SH-SY5Y (cell line): ENCODE measurements around the gene PGBD5.

Source experiments
- GATA2 ChIP-seq: IDR thresholded peaks from 2 replicates; pipeline ENCODE4 v1.6.1; 2011; ENCODE audit warnings: mild to moderate bottlenecking, low read depth, low read length
- GATA3 ChIP-seq: IDR thresholded peaks from 2 replicates; pipeline ENCODE4 v1.6.1; 2011; ENCODE audit warnings: low read depth, mild to moderate bottlenecking, low read length, moderate library complexity

Gene PGBD5

DNA sequence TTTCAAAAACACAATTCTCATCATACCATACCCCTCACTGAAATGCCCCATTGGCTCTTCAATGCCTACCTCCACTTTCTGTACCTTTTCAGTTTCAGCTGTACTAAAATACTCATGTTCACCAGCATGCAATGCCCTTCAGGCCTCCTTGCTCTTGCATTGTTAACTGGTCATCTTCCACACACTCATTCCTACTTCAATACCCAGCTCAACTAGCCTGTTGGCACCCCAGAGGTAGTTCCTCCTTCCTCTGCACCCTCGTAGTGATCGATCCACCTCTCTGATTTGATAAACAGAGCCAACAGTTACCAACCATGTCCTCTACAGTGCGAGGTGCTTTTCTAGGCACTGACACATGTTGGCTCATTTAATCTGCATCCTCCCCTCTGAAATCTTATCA, 46.7 kb downstream of the PGBD5 start:
- TF ChIP-seq GATA2 (no peak), GATA3 (no peak)

DNA sequence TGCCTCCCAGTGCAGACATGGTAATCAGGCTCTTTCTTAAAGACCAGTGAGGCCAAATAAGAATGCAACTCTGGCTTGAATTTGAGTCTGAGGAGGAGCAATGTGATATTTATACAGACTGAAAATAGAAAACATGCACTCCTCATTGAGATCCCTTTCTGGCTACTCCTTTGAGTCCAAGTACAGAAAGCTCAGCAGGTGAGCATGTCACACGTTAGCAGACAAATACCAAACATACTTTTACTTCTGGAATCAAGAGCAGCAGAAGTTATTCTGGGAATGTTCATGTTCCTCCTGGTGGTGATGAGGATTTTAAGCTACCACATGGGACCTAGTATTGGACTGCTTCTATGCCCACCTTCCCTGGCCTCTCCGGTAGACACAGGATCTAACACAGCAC, 48.3 kb downstream of the PGBD5 start:
- TF ChIP-seq GATA2 = no peak

DNA sequence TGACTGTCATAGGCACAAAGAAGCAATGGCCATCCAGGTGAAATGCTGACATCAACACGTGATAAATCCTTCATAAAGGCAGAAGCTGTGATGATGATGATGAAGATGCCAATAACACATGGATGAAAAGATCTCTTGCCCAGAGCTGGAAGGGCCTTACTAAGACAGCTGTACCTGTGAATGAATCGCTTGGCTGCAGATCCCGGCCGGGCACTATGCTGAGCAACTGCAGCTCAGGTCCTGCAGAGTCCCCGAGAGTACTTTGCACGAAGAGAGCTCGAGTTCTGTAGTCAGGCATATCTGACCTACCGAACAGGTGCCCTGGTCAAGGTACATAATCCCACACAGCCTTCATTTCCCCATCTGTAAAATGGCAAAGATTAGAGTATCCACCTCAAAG, 48.8 kb downstream of the PGBD5 start:
- TF ChIP-seq GATA2 = no peak
- TF ChIP-seq GATA3 = no peak

DNA sequence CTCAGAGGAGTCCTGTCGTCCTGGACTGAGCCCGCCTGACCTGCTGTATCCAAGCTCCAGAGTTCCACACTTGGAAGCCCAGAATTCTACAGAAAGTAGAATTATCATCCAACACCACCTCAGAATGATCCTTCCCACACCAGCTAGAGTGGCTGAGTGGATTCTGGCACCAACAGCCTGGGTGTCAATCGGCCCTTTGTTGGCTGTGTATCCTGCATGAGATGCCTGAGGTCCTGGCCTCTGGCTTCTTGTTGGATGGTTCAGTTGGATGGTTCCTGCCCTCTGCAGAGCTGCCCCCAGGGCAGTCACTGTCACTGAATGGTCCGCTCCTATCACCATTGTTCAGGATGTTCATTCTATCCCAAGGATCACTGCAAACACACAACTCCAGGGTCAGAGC, 49.8 kb downstream of the PGBD5 start:
- TF ChIP-seq GATA3 (no peak), GATA2 (no peak)

DNA sequence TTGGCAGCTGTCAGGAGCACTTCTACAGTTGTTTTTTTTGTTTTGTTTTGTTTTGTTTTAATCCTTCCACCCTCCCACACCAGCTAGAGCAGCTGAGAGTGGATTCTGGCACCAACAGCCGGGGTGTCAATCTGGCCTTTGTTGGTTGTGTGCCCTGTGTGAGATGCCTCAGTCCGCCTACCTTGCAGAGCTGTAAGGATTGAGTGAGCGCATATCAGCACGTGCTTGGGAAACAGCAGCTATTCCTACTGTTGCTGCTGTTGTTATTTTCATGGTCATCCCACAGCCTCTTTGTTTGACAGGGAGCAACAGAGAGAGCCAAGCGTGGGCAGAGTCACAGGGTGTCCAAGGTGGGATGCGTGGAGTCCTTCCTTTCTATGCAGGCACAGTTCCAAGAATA, 50.4 kb downstream of the PGBD5 start:
- TF ChIP-seq GATA2 (no peak), GATA3 (no peak)

DNA sequence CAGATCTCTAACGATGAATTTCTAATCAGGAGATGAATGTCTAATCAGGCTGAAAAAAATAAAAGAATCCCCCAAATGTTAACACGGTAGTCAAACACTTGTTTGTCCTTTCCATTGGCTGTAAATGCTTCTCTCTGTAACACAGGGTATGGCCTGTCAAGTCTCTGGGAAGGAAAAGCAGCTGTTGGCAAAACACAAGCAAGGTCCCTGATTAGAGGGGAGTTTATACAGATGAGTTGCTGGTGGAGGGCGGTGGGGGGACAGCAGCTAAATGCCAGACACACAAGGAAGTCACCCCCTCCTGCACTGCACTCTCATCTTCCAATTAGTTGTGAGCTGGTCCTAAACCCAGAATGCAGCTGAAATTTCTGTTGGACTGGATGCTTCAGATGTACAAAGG, 51.0 kb downstream of the PGBD5 start:
- TF ChIP-seq GATA2 (no peak), GATA3 (no peak)

DNA sequence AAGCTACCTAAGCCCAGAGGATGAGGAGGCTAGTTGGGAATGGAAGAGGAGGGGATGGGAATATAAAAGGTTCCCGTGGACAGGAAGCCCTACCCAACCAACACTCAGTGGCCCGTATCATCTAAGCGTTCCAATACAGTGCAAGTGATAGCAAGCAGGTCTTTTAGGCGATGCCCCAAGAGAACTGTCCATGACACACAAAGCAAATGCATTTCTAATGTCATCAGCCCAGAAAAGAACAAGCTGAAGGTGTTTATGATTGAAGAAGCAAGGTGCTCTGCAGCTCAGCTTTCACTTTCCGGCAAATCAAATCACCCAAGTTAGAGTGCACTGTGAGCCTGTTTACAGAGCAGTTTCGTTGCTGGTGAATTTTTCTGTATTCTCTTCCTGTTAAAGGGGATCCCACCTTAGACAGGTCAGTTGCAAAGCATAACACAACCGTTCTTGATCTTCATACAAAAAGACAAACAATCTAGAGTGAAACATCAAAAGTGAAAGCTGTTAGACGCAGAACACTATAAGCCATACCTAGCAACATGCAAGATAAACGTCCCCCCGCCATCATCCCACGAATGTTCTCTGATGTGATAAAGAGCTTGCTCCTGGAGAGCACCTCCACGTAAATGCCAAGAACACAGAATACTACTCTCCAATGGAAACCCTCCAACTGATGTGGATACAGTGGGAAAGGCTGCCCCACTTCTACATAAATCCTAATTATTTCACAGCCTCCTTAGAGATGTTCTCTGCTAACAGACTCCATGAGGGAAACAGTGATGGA, 54.0 kb downstream of the PGBD5 start:
- TF ChIP-seq GATA3 (no peak), GATA2 (no peak)

DNA sequence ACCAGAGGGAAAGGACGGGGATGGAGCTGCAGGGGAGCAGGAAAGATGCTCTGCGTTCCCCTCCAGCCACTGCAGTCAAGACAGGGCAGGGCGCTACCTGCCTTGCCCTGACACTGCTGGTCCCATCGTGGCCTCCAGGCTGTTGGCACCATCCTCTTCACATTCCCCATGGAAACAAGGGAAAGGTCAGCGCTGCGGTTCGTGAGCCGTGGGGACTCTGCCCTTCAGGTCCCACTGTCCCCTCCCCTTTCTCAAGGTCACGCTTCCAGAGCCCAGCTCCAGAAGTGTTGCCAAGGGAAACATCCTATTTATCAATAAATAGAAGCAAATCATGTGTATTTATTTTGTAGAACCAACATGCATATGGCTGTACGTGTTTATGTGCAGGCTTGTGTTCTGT, 56.0 kb downstream of the PGBD5 start:
- TF ChIP-seq GATA2 (no peak), GATA3 (no peak)

DNA sequence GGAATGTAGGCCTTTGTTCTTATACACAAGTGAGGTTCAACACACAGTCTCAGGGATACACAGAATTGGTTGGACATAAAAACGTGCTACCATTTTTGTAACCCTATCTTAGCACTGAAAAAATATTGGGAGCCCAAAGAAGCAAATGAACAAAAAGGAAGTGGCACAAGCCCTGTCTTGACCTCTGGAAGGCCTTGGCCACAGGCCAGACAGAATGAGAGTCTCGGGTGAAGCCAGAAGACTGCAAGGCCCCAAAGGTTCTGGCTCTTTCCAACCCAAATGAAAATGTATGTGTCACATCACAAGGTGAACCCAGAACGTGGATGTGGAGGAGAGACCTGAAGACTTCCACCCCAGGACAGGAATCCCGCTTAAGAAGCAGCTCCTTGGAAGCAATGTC, 57.3 kb downstream of the PGBD5 start:
- no peak for TF ChIP-seq GATA3
- no peak for TF ChIP-seq GATA2

DNA sequence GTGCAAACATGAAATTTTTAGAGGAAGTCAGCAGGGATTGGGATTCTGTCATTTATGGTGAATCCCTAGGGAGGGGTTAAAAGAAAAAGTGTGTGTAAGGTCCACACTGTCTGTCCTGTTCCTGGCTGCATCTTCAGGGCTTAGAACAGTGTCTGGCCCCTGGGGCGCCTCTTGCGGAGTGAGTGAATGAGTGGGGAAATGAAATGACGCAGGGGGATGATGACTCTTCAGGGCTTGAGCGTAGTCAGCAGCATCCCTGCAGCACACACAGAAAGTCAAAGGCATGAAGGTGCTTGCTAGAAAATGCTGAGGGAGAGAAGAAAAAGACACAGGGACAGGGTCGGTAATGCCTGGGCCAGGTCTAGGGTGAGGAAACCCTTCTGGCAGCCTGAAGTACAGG, 57.8 kb downstream of the PGBD5 start:
- TF ChIP-seq GATA3 = no peak
- no peak for TF ChIP-seq GATA2

DNA sequence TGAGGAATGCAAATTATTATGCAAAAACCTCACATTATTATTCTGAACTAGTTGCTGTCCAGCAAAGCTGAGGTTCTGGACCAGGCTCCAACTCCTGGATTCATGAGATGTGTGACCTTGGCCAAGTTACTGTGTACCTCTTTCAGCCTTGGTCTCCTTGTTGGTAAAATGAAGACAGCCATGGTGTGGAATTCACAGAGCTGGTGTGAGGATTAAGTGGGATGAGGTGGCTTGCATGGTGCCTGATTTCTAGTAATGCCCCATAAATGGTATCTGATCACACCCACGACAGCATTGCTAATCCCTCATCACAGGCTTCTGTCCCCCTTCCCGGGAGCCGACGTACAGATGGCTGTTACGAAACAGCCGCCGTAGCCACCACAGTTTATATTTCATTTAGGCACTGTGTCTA, 59.6 kb downstream of the PGBD5 start:
- no peak for TF ChIP-seq GATA2
- TF ChIP-seq GATA3 = no peak

DNA sequence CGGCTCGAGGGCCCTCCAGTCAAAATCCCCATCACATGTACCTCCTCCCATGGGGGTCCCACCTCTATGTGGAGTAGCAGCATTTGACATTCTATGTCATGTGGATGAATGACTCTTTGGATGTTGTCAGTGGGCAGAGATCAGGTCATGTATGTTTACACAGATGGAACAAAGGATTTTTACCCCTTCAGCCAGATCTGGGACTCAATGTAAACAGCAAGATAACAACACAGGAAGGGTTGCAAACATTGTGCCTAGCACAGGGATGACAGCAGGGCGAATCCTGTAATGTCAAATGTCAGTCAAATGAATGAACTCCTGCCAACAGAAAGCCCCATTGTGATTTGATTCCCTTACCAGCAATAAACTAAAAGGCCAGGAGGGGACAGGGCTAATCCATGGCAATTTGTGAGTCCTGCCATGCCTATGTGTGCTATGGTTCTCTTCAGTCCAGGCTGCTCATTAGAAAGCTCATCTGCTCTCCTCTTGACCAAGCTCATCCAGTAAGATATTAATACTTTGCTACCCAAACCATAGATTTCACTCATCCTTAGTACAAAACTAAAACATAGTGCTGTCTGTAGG, 60.3 kb downstream of the PGBD5 start:
- no peak for TF ChIP-seq GATA2
- no peak for TF ChIP-seq GATA3

DNA sequence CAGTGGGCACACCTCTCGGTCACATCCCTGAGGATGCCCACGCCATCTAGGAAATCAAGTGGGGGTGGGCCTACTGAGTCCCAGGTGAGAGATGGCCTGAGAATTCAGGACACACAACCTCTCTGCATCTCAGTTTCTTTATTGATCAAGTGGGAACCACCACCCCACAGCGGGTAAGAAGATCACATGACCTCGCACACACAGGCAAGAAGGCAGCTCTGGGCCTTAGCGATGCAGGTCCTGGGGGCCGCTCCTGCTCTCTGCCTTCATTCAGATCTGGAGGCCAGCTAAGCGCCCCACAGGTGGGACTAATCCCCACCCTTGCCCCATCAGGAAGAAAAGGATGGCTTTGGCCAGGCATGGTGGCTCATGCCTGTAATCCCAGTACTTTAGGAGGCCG, 63.2 kb downstream of the PGBD5 start:
- TF ChIP-seq GATA3 (no peak), GATA2 (no peak)

DNA sequence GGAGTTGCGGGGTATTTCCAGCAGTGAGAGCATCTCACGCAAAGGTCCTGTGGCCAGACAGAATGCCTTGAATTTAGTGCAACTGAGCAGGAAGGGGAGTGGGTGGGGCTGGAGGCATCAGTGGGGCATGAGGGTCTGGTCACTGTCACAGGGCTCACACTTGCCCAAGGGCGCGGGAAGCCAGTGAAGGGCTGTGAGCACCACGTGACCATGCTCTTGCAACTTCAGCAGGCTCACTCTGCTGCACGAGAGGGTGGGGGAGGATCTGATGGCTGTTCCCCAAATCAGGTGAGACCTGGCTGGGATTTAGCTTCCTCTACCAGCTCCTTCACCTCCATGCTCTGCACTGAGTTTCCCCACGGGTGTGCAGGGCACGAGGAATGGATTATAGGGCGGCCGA, 64.2 kb downstream of the PGBD5 start:
- TF ChIP-seq GATA3 (no peak), GATA2 (no peak)

DNA sequence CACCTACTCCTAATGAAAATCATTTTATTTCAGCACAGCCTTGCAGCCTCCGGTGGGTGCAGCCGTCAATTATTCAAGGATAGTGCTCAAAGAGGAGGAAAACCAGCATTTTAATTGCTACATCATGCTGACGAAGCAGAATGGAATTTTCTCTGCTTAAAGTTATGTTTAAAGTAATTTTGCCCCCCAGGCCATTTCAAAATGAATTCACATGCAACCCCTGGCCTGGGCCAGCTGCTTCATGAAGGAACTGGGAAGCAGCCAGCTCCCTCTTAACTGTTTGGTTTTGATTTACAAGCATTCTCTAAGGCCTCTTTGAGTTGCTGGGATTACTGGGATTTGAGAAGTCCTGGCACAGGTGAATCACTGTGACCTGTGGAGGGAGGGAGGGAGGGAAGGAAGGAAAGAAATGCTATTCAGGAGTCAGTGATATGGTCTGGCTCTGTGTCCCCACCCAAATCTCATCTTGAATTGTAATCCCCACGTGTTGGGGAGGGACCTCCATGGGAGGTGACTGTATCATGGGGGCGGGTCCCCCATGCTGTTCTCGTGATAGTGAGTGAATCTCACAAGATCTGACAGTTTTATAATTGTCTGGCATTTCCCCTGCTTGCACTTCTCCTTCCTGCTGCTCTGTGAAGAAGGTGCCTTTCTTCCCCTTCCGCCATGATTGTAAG, 66.0 kb downstream of the PGBD5 start:
- TF ChIP-seq GATA2 = no peak
- no peak for TF ChIP-seq GATA3
